Prostate gland (tissue), 2 donors: Measurements from ENCODE around the gene KIF26B. TPM values are rescaled to one million over a fixed set of nuclear protein-coding genes. Genes with fewer than 3 reads are reported as not detected.

Source experiments
- DNase-seq: peaks from one replicate; pipeline ENCODE4 v3.0.0-alpha.2; 2019; ENCODE audit warnings: low spot score
- H3K27ac ChIP-seq, 2 donors: fragments of 200-600 bp; sonication (generic); 2 replicates each; pipeline ENCODE4 v1.5.1; 2017 to 2019
- H3K27me3 ChIP-seq: fragments of 200-600 bp; sonication (generic); replicated peaks from 2 replicates; pipeline ENCODE4 v1.5.1; 2019; ENCODE audit not compliant: insufficient read depth
- H3K36me3 ChIP-seq, 2 donors: fragments of 200-600 bp; sonication (generic); 1 replicate in 1 of 2; 2 replicates in 1 of 2; pipeline versions ENCODE4 v1.5.1 to v1.8.1; 2017 to 2019
- H3K4me1 ChIP-seq: fragments of 200-600 bp; sonication (generic); replicated peaks from 2 replicates; pipeline ENCODE4 v1.5.1; 2019
- H3K4me3 ChIP-seq, 2 donors: fragments of 200-600 bp; sonication (generic); 2 replicates each; pipeline ENCODE4 v1.5.1; 2017 to 2019
- H3K9me3 ChIP-seq: fragments of 200-600 bp; sonication (generic); 2 replicates; pipeline ENCODE4 v1.5.1; 2017
- CTCF ChIP-seq, 4 experiments: fragments of 200-600 bp in 2 of 4; fragments of 450-650 bp in 2 of 4; sonication (generic) in 2 of 4; IDR thresholded peaks; 1 replicate in 3 of 4; 2 replicates in 1 of 4; pipeline ENCODE4 v1.5.1; 2016 to 2019; ENCODE audit warnings: antibody characterized with exemption in 4 of 4, mild to moderate bottlenecking in 2 of 4, moderate library complexity in 2 of 4
- POLR2A ChIP-seq: fragments of 450-650 bp; IDR thresholded peaks from one replicate; pipeline ENCODE4 v1.6.1; 2016; ENCODE audit warnings: antibody characterized with exemption, mild to moderate bottlenecking
- POLR2AphosphoS5 ChIP-seq: sonication (generic); formaldehyde crosslinking; IDR thresholded peaks from one replicate; pipeline ENCODE4 v1.6.1; 2017; ENCODE audit warnings: antibody characterized with exemption
- WGBS: methylation state at CpG from one replicate; pipeline ENCODE4 v1.1.5; 2018; 5-methylcytosine and 5-hydroxymethylcytosine counted together
- intact Hi-C: fragments of 100-400 bp; cut with DNase I; formaldehyde crosslinking; loops from one replicate; pipeline ENCODE4 v1.14.2; 2022
- total RNA-seq, 2 donors: library from RNA; depleted of rRNA; stranded (reverse); fragments of >200 nt; gene quantifications; one replicate each; pipeline ENCODE4 v1.1.0, GENCODE V29; 2016

Gene KIF26B
- total RNA-seq, 2 donors from 2014 or later, result 3.3 to 3.8 TPM

- Histone ChIP-seq H3K27me3 (no peaks in the 10 kb centered on the region), H3K9me3 (no peaks in the 10 kb centered on the region), H3K4me1 (no peaks in the 10 kb centered on the region), H3K27ac (no peak overlapping the region), H3K4me3 (no peak overlapping the region), H3K36me3 (no peaks in the 10 kb centered on the region)
- WGBS, result 56% methylated on average over 4 of the region's 4 CpGs
- intact Hi-C loops, result no loop called here
- TF ChIP-seq CTCF (IDR thresholded peaks at IDR 0.05) (no peak), POLR2A (no peak), POLR2AphosphoS5 (no peak)
- no peak for DNase-seq
Measured at GRCh38 chr1:245428681-245429080, 273.9 kb downstream of the KIF26B start.

- Histone ChIP-seq H3K4me3 (no peak overlapping the region), H3K27me3 (no peaks in the 10 kb centered on the region), H3K27ac (no peak overlapping the region), H3K9me3 (no peaks in the 10 kb centered on the region), H3K4me1 (no peaks in the 10 kb centered on the region), H3K36me3 (no peaks in the 10 kb centered on the region)
- TF ChIP-seq POLR2AphosphoS5, result no peak
- TF ChIP-seq POLR2A, result no peak
- no peak for TF ChIP-seq CTCF (IDR thresholded peaks at IDR 0.05)
- 86% methylated on average over 3 of the region's 3 CpGs for WGBS
- no peak for DNase-seq
- intact Hi-C loops, result no loop called here
Measured at GRCh38 chr1:245431706-245432105, 276.9 kb downstream of the KIF26B start.

- 82% methylated on average over 9 of the region's 9 CpGs for WGBS
Measured at GRCh38 chr1:245432228-245432875, 277.6 kb downstream of the KIF26B start.

GRCh38 chr1:245433561-245433960 is 278.8 kb downstream of the KIF26B start:
- DNase-seq, result no peak
- H3K36me3 ChIP-seq, result no peaks in the 10 kb centered on the region
- TF ChIP-seq POLR2AphosphoS5, result no peak
- no peak for TF ChIP-seq POLR2A
- TF ChIP-seq CTCF (IDR thresholded peaks at IDR 0.05), result no peak
- no peak overlapping the region for H3K27ac ChIP-seq
- H3K4me3 ChIP-seq, result no peak overlapping the region
- intact Hi-C loops, result no loop called here
- WGBS, result 29% methylated on average over 2 of the region's 2 CpGs
- H3K27me3 ChIP-seq, result no peaks in the 10 kb centered on the region
- H3K9me3 ChIP-seq, result no peaks in the 10 kb centered on the region
- H3K4me1 ChIP-seq, result no peaks in the 10 kb centered on the region

More at GRCh38 chr1:245432228-245432875, 277.6 kb downstream of the KIF26B start:
- Histone ChIP-seq H3K4me3 (no peak overlapping the region), H3K9me3 (no peaks in the 10 kb centered on the region), H3K27ac (no peak overlapping the region), H3K36me3 (no peaks in the 10 kb centered on the region), H3K27me3 (no peaks in the 10 kb centered on the region), H3K4me1 (no peaks in the 10 kb centered on the region)
- intact Hi-C loops, result no loop called here
- no peak for DNase-seq
- no peak for TF ChIP-seq POLR2A
- TF ChIP-seq POLR2AphosphoS5, result no peak
- TF ChIP-seq CTCF (IDR thresholded peaks at IDR 0.05), result no peak

GRCh38 chr1:245434280-245434679 is 279.5 kb downstream of the KIF26B start:
- 82% methylated on average over 1 of the region's 1 CpG for WGBS
- TF ChIP-seq POLR2AphosphoS5, result no peak
- no peak for TF ChIP-seq CTCF (IDR thresholded peaks at IDR 0.05)
- TF ChIP-seq POLR2A, result no peak
- DNase-seq, result no peak
- Histone ChIP-seq H3K4me1 (no peaks in the 10 kb centered on the region), H3K9me3 (no peaks in the 10 kb centered on the region), H3K4me3 (no peak overlapping the region), H3K36me3 (no peaks in the 10 kb centered on the region), H3K27ac (no peak overlapping the region), H3K27me3 (no peaks in the 10 kb centered on the region)
- intact Hi-C loops, result no loop called here
